PC-9 (cell line): Measurements from ENCODE around the gene KCNH6. TPM values are rescaled to one million over a fixed set of nuclear protein-coding genes. Genes with fewer than 3 reads are reported as not detected.

Experiments used
- BruUV-seq: library from RNA; stranded (reverse); fragments of 400-500 nt; replicated peaks from 2 replicates; lab custom pipeline; 2021; lab: Mats Ljungman, UMichigan
- CTCF ChIA-PET: fragments of 300-600 bp; sonication (Branson Sonifier 250); formaldehyde crosslinking; loops from one replicate; lab custom pipeline; 2022; ENCODE audit warnings: antibody characterized with exemption; lab: Charles Lee
- POLR2A ChIA-PET: fragments of 300-600 bp; sonication (Branson Sonifier 250); formaldehyde crosslinking; loops from one replicate; lab custom pipeline; 2022; ENCODE audit warnings: antibody characterized with exemption; ENCODE audit not compliant: unreplicated experiment; lab: Charles Lee
- DNase-seq, 2 experiments: peaks; one replicate each; pipeline versions ENCODE4 v3.0.0 to v3.0.0-alpha.2; 2015 to 2022; ENCODE audit warnings: mixed read lengths in 1 of 2
- H2AFZ ChIP-seq: fragments of 200-600 bp; sonication (generic); 2 replicates; pipeline ENCODE4 v1.8.1; 2017; ENCODE audit warnings: antibody characterized with exemption
- H3F3A ChIP-seq: fragments of 200-600 bp; sonication (generic); 2 replicates; pipeline ENCODE4 v1.8.1; 2017; ENCODE audit warnings: antibody characterized with exemption, mild to moderate bottlenecking, low read depth; ENCODE audit not compliant: insufficient read depth
- H3K27ac ChIP-seq: fragments of 200-600 bp; sonication (generic); 2 replicates; pipeline ENCODE4 v1.6.1; 2016; ENCODE audit warnings: mixed run types
- H3K27me3 ChIP-seq: fragments of 200-600 bp; sonication (generic); 2 replicates; pipeline ENCODE4 v1.6.1; 2016; ENCODE audit warnings: low read depth, mixed run types; ENCODE audit not compliant: insufficient read depth
- H3K36me3 ChIP-seq: fragments of 200-600 bp; sonication (generic); 2 replicates; pipeline ENCODE4 v1.6.1; 2016; ENCODE audit warnings: low read depth, mixed run types
- H3K4me1 ChIP-seq: fragments of 200-600 bp; sonication (generic); replicated peaks from 2 replicates; pipeline ENCODE4 v1.6.1; 2016; ENCODE audit warnings: mixed run types; ENCODE audit not compliant: insufficient read depth
- H3K4me2 ChIP-seq: fragments of 200-600 bp; sonication (generic); 2 replicates; pipeline ENCODE4 v1.6.1; 2017; ENCODE audit warnings: mixed run types
- H3K4me3 ChIP-seq: fragments of 200-600 bp; sonication (generic); 2 replicates; pipeline ENCODE4 v1.6.1; 2016; ENCODE audit warnings: mixed run types
- H3K79me2 ChIP-seq: fragments of 200-600 bp; sonication (generic); 2 replicates; pipeline ENCODE4 v1.6.1; 2017; ENCODE audit warnings: low read depth, mixed run types
- H3K9me2 ChIP-seq: fragments of 200-600 bp; sonication (generic); 2 replicates; pipeline ENCODE4 v1.8.1; 2017; ENCODE audit warnings: mild to moderate bottlenecking; ENCODE audit not compliant: insufficient read depth
- H3K9me3 ChIP-seq: fragments of 200-600 bp; sonication (generic); 2 replicates; pipeline ENCODE4 v1.8.1; 2016; ENCODE audit warnings: low read depth; ENCODE audit not compliant: insufficient read depth
- H4K20me1 ChIP-seq: fragments of 200-600 bp; sonication (generic); 2 replicates; pipeline ENCODE4 v1.8.1; 2017; ENCODE audit not compliant: insufficient read depth
- CTCF ChIP-seq: fragments of 200-600 bp; sonication (generic); conservative IDR thresholded peaks from 2 replicates; pipeline ENCODE4 v1.6.1; 2017; ENCODE audit warnings: mixed run types, antibody characterized with exemption, mild to moderate bottlenecking, moderate library complexity
- EZH2 ChIP-seq: fragments of 200-600 bp; sonication (generic); IDR thresholded peaks from 2 replicates; pipeline ENCODE4 v1.8.0; 2017; ENCODE audit warnings: antibody characterized with exemption, low read depth
- intact Hi-C: fragments of 100-400 bp; cut with micrococcal nuclease; formaldehyde crosslinking; loops from one replicate; pipeline ENCODE4 v1.10.0; 2022; ENCODE audit not compliant: unreplicated experiment
- total RNA-seq: library from RNA; stranded (reverse); gene quantifications from 2 replicates; pipeline ENCODE4 v1.2.3, GENCODE V29; 2021

The KCNH6 gene
- total RNA-seq, 1 experiment from 2014 or later = not detected

- BruUV-seq = no TSS peak
- H3K9me2 ChIP-seq = no peaks in the 10 kb centered on the region
- H3K79me2 ChIP-seq = no peaks in the 10 kb centered on the region
- no peak overlapping the region for H3K4me3 ChIP-seq
- TF ChIP-seq CTCF (no peak), EZH2 (no peak)
- intact Hi-C loops = loop anchor here (1.0 to 5.0 kb wide), 4 partner anchors 33 to 807 kb away; partner anchors contain the start of gene CYB561
- H3F3A ChIP-seq = peaks cover under 1% of the 10 kb centered on the region; the same call in 1 of the 2 replicates
- DNase-seq = no peak
- H2AFZ ChIP-seq = no peak overlapping the region
- H3K36me3 ChIP-seq = no peaks in the 10 kb centered on the region
- peaks cover 5% of the 10 kb centered on the region for H3K4me1 ChIP-seq
- H3K4me2 ChIP-seq = no peak overlapping the region
- H3K27ac ChIP-seq = no peak overlapping the region
- peaks cover 22% of the 10 kb centered on the region for H3K27me3 ChIP-seq
- no peaks in the 10 kb centered on the region for H4K20me1 ChIP-seq
- no peaks in the 10 kb centered on the region for H3K9me3 ChIP-seq
- CTCF ChIA-PET = interaction anchor here (0.5 to 2.6 kb wide), 4 partner anchors 52 to 810 kb away, joined by 3 to 14 read pairs (median 4); no protein-coding TSS in a partner anchor
- POLR2A ChIA-PET = no interaction called here
These were observed 43.5 kb upstream of the KCNH6 start for GRCh38 chr17:63479495-63480184.

GRCh38 chr17:63480192-63480784, 42.9 kb upstream of the KCNH6 start:
- H3K36me3 ChIP-seq = no peaks in the 10 kb centered on the region
- no TSS peak for BruUV-seq
- H4K20me1 ChIP-seq = no peaks in the 10 kb centered on the region
- ChIA-PET POLR2A (no interaction called here), CTCF (interaction anchor here (0.6 to 2.6 kb wide), 3 partner anchors 15 to 809 kb away, joined by 3 to 14 read pairs (median 10); no protein-coding TSS in a partner anchor)
- TF ChIP-seq CTCF = no peak
- TF ChIP-seq EZH2 = no peak
- no peaks in the 10 kb centered on the region for H3K9me3 ChIP-seq
- intact Hi-C loops = no loop called here
- H3K27ac ChIP-seq = no peak overlapping the region
- H2AFZ ChIP-seq = no peak overlapping the region
- peaks cover 22% of the 10 kb centered on the region for H3K27me3 ChIP-seq
- no peak overlapping the region for H3K4me3 ChIP-seq
- H3K4me2 ChIP-seq = no peak overlapping the region
- no peak for DNase-seq
- no peaks in the 10 kb centered on the region for H3F3A ChIP-seq
- H3K9me2 ChIP-seq = no peaks in the 10 kb centered on the region
- H3K79me2 ChIP-seq = no peaks in the 10 kb centered on the region
- H3K4me1 ChIP-seq = peaks cover 5% of the 10 kb centered on the region

GRCh38 chr17:63480826-63481487, 42.2 kb upstream of the KCNH6 start:
- CTCF ChIA-PET = interaction anchor here (0.6 to 0.7 kb wide), 2 partner anchors 16 to 45 kb away, joined by 5 to 10 read pairs; no protein-coding TSS in a partner anchor

More at GRCh38 chr17:63480826-63481487, 42.2 kb upstream of the KCNH6 start:
- Histone ChIP-seq H3K79me2 (no peaks in the 10 kb centered on the region), H3F3A (no peaks in the 10 kb centered on the region), H3K36me3 (no peaks in the 10 kb centered on the region), H3K9me3 (no peaks in the 10 kb centered on the region), H3K27me3 (peaks cover 20% of the 10 kb centered on the region), H3K27ac (no peak overlapping the region), H3K4me1 (peaks cover 5% of the 10 kb centered on the region), H4K20me1 (no peaks in the 10 kb centered on the region), H2AFZ (no peak overlapping the region), H3K4me2 (no peak overlapping the region), H3K9me2 (no peaks in the 10 kb centered on the region), H3K4me3 (no peak overlapping the region)
- POLR2A ChIA-PET = no interaction called here
- no TSS peak for BruUV-seq
- no peak for TF ChIP-seq CTCF
- no peak for TF ChIP-seq EZH2
- intact Hi-C loops = no loop called here
- DNase-seq = peak in 1 of 2 experiments; percentile 45
